K562 (cell line): ENCODE data around the gene OOSP4B. TPM values are rescaled to one million over a fixed set of nuclear protein-coding genes. Genes with fewer than 3 reads are reported as not detected.

Source experiments
- ATAC-seq: fragments of 200-7000 bp; cut with Tn5 transposase; 3 replicates; pipeline ENCODE4 v1.9.1; 2020; ENCODE audit warnings: moderate library complexity
- BruUV-seq: library from RNA; stranded (reverse); fragments of 400-500 nt; replicated peaks from 2 replicates; lab custom pipeline; 2021; lab: Mats Ljungman, UMichigan
- CTCF ChIA-PET: fragments of 300-600 bp; formaldehyde crosslinking; extraction: SDS; loops from one replicate; lab custom pipeline; 2021; ENCODE audit warnings: low intra/inter-chr PET ratio; lab: Yijun Ruan, JAX
- POLR2A ChIA-PET: fragments of 300-600, 350-650 bp; sonication (Branson Sonifier 250); formaldehyde crosslinking; extraction: SDS; loops from one replicate; lab custom pipeline; 2021; ENCODE audit warnings: antibody characterized with exemption, inconsistent platforms; lab: Yijun Ruan, JAX
- DNase-seq, 4 experiments: peaks; one replicate each; pipeline versions ENCODE4 v3.0.0 to v3.0.0-alpha.2; 2011 to 2018; ENCODE audit warnings: low spot score in 3 of 4, mixed read lengths in 3 of 4; ENCODE audit errors: extremely low read depth in 1 of 4
- FAIRE-seq: peaks from 2 replicates; lab custom pipeline; 2011; peaks lifted over from hg19 to GRCh38; lab: Jason Lieb, UNC
- H2AFZ ChIP-seq: 2 replicates; pipeline ENCODE4 v1.6.0; 2011; ENCODE audit warnings: low read depth, low read length, control low read depth, inconsistent platforms
- H3K27ac ChIP-seq: fragments of 200-600 bp; 3 replicates; pipeline ENCODE4 v1.8.0; 2011; ENCODE audit warnings: low read depth, mild to moderate bottlenecking, control low read depth, inconsistent platforms, low read length, moderate library complexity, mixed read lengths; ENCODE audit errors: extremely low read depth
- H3K27me3 ChIP-seq, 2 experiments: fragments of 300-600 bp in 1 of 2; 2 replicates in 1 of 2; 3 replicates in 1 of 2; pipeline versions ENCODE4 v1.6.0 to v1.8.0; 2011; ENCODE audit warnings: inconsistent platforms in 2 of 2, low read length in 2 of 2, mild to moderate bottlenecking in 1 of 2, mixed read lengths in 1 of 2, moderate library complexity in 1 of 2; ENCODE audit not compliant: control insufficient read depth in 2 of 2, insufficient read depth in 2 of 2
- H3K36me3 ChIP-seq: fragments of 300-600 bp; 3 replicates; pipeline ENCODE4 v1.8.0; 2011; ENCODE audit warnings: mild to moderate bottlenecking, low read length, inconsistent platforms; ENCODE audit not compliant: control insufficient read depth, insufficient read depth
- H3K4me1 ChIP-seq, 2 experiments: fragments of 200-600 bp in 1 of 2; replicated peaks in 1 of 2; 2 replicates in 1 of 2; 3 replicates in 1 of 2; pipeline versions ENCODE4 v1.5.1 to v1.8.0; 2011; ENCODE audit warnings: inconsistent platforms in 2 of 2, low read length in 2 of 2, mild to moderate bottlenecking in 1 of 2, mixed read lengths in 1 of 2, moderate library complexity in 1 of 2; ENCODE audit not compliant: control insufficient read depth in 2 of 2, insufficient read depth in 2 of 2
- H3K4me2 ChIP-seq: 2 replicates; pipeline ENCODE4 v1.6.1; 2011; ENCODE audit warnings: low read length, control low read depth, inconsistent platforms, mixed read lengths; ENCODE audit not compliant: insufficient read depth
- H3K4me3 ChIP-seq: fragments of 200-600 bp; sonication (generic), shearing (Covaris generic); 2 replicates; pipeline ENCODE4 v1.5.1; 2016; ENCODE audit warnings: control low read depth, inconsistent platforms
- H3K79me2 ChIP-seq: fragments of 200-600 bp; 3 replicates; pipeline ENCODE4 v1.8.0; 2011; ENCODE audit warnings: low read length, inconsistent platforms; ENCODE audit not compliant: control insufficient read depth, insufficient read depth
- H3K9ac ChIP-seq, 2 experiments: 2 replicates each; pipeline versions ENCODE4 v1.6.0 to v1.6.1; 2011; ENCODE audit warnings: low read depth in 2 of 2, low read length in 2 of 2, control low read depth in 1 of 2, inconsistent platforms in 1 of 2, mild to moderate bottlenecking in 1 of 2, mixed read lengths in 1 of 2; ENCODE audit not compliant: insufficient read depth in 1 of 2
- H3K9me1 ChIP-seq: one replicate; pipeline ENCODE4 v1.6.0; 2011; ENCODE audit warnings: inconsistent platforms, mild to moderate bottlenecking, low read length, moderate library complexity; ENCODE audit not compliant: control insufficient read depth, insufficient read depth
- H3K9me3 ChIP-seq: replicated peaks from 2 replicates; pipeline ENCODE4 v1.5.1; 2011; ENCODE audit warnings: low read depth, low read length, inconsistent platforms; ENCODE audit not compliant: control insufficient read depth, insufficient read depth
- H4K20me1 ChIP-seq: replicated peaks from 2 replicates; pipeline ENCODE4 v1.6.1; 2011; ENCODE audit warnings: low read length, inconsistent platforms, mixed read lengths; ENCODE audit not compliant: control insufficient read depth, insufficient read depth
- HDGF ChIP-seq: fragments of 450-650 bp; IDR thresholded peaks from 2 replicates; pipeline ENCODE4 v1.6.1; 2016
- RBM22 ChIP-seq: fragments of 200-400 bp; formaldehyde crosslinking; IDR thresholded peaks from 2 replicates; pipeline ENCODE4 v1.6.1; 2018; ENCODE audit warnings: low read length, low read depth; ENCODE audit not compliant: poor library complexity, severe bottlenecking
- SMAD2 ChIP-seq: fragments of 150-350 bp; IDR thresholded peaks from 2 replicates; pipeline ENCODE4 v1.6.1; 2014; ENCODE audit warnings: low read depth, mild to moderate bottlenecking, low read length
- TAF15 ChIP-seq: fragments of 200-400 bp; formaldehyde crosslinking; IDR thresholded peaks from 2 replicates; pipeline ENCODE4 v1.6.1; 2017; ENCODE audit warnings: mild to moderate bottlenecking, low read depth, low read length, moderate library complexity
- TRIM24 ChIP-seq, 2 experiments: fragments of 450-650 bp; IDR thresholded peaks; 2 replicates each; pipeline ENCODE4 v1.6.1; 2016
- WGBS: fragments of 100-300 bp; shearing (Covaris generic); methylation state at CpG from one replicate; pipeline ENCODE4 v1.1.6; 2016; ENCODE audit warnings: low coverage, mixed read lengths; ENCODE audit not compliant: insufficient coverage; ENCODE audit errors: missing lambda C conversion rate; 5-methylcytosine and 5-hydroxymethylcytosine counted together
- in situ Hi-C: fragments of 300-500 bp; cut with MboI; formaldehyde crosslinking; loops from 4 replicates; pipeline ENCODE4 v1.15.0; 2018; ENCODE audit warnings: inconsistent platforms, mixed read lengths
- intact Hi-C: fragments of 100-400 bp; cut with micrococcal nuclease; formaldehyde crosslinking; loops from 2 replicates; pipeline ENCODE4 v1.14.2; 2022
- polyA plus RNA-seq, 8 experiments: library from polyadenylated mRNA; depleted of rRNA in 4 of 8; stranded (reverse) in 5 of 8; unstranded in 3 of 8; fragments of >200 nt; fragmentation: Nextera tagmentation in 2 of 8; fragmentation: Illumina TruSeq in 1 of 8; extraction: Ambion mirVana in 2 of 8; extraction: Trizol in 1 of 8; gene quantifications; 2 replicates each; pipeline versions ENCODE4 v1.2.1 to v1.2.3, GENCODE V29; 2011 to 2014; ENCODE audit warnings: inconsistent platforms in 1 of 8, missing spikeins in 1 of 8
- total RNA-seq, 7 experiments: library from RNA; depleted of rRNA in 6 of 7; stranded (reverse); fragments of >200 nt in 6 of 7; fragmentation: Illumina TruSeq in 2 of 7; extraction: Trizol in 2 of 7; gene quantifications; 2 replicates each; pipeline versions ENCODE4 v1.2.1 to v1.2.3, GENCODE V29; 2011 to 2021; ENCODE audit warnings: low replicate concordance in 1 of 7
- TF ChIP-seq, protein P1 (sequence below): fragments of 450-650 bp; IDR thresholded peaks from 2 replicates; pipeline ENCODE4 v1.6.1; 2016; ENCODE audit warnings: mild to moderate bottlenecking
- TF ChIP-seq, protein P2 (sequence below): fragments of 450-650 bp; IDR thresholded peaks from 2 replicates; pipeline ENCODE4 v1.6.1; 2018; ENCODE audit not compliant: partially characterized antibody

Gene OOSP4B
- total and polyA plus RNA-seq, 9 of the 15 experiments (the other 6 are each of a cell fraction or from before 2014, with no cell fraction given): 0.10 to 0.43 (median 0.15) TPM; not detected in 5

DNA sequence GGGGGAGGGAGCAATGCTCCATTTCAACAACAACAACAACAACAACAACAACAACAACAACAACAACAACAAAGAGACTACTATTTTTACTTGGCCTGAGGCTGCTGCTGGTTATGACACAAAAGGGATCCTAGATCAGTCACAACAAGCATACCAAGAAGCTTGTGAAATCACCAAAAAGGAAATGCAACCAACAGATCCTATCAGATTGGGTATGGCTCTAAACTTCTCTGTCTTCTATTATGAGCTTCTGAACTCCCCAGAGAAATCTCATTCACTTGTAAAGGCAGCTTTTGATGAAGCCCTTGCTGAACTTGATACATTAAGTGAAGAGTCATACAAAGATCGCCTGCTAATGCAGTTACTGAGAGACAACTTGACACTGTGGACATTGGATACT is 61.0 kb downstream of the OOSP4B start:
- TF ChIP-seq SMAD2: no peak
- peak in 1 of 2 experiments; percentile 33; a peak in 1 of 4 replicates for TF ChIP-seq TRIM24 (IDR thresholded peaks at IDR 0.05)
- TF ChIP-seq, protein P1, sequence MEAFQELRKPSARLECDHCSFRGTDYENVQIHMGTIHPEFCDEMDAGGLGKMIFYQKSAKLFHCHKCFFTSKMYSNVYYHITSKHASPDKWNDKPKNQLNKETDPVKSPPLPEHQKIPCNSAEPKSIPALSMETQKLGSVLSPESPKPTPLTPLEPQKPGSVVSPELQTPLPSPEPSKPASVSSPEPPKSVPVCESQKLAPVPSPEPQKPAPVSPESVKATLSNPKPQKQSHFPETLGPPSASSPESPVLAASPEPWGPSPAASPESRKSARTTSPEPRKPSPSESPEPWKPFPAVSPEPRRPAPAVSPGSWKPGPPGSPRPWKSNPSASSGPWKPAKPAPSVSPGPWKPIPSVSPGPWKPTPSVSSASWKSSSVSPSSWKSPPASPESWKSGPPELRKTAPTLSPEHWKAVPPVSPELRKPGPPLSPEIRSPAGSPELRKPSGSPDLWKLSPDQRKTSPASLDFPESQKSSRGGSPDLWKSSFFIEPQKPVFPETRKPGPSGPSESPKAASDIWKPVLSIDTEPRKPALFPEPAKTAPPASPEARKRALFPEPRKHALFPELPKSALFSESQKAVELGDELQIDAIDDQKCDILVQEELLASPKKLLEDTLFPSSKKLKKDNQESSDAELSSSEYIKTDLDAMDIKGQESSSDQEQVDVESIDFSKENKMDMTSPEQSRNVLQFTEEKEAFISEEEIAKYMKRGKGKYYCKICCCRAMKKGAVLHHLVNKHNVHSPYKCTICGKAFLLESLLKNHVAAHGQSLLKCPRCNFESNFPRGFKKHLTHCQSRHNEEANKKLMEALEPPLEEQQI: no peak
- TF ChIP-seq, protein P2, sequence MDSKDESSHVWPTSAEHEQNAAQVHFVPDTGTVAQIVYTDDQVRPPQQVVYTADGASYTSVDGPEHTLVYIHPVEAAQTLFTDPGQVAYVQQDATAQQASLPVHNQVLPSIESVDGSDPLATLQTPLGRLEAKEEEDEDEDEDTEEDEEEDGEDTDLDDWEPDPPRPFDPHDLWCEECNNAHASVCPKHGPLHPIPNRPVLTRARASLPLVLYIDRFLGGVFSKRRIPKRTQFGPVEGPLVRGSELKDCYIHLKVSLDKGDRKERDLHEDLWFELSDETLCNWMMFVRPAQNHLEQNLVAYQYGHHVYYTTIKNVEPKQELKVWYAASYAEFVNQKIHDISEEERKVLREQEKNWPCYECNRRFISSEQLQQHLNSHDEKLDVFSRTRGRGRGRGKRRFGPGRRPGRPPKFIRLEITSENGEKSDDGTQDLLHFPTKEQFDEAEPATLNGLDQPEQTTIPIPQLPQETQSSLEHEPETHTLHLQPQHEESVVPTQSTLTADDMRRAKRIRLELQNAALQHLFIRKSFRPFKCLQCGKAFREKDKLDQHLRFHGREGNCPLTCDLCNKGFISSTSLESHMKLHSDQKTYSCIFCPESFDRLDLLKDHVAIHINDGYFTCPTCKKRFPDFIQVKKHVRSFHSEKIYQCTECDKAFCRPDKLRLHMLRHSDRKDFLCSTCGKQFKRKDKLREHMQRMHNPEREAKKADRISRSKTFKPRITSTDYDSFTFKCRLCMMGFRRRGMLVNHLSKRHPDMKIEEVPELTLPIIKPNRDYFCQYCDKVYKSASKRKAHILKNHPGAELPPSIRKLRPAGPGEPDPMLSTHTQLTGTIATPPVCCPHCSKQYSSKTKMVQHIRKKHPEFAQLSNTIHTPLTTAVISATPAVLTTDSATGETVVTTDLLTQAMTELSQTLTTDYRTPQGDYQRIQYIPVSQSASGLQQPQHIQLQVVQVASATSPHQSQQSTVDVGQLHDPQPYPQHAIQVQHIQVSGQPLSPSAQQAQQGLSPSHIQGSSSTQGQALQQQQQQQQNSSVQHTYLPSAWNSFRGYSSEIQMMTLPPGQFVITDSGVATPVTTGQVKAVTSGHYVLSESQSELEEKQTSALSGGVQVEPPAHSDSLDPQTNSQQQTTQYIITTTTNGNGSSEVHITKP: no peak
- TF ChIP-seq TAF15: no peak
- TF ChIP-seq HDGF: no peak
- TF ChIP-seq RBM22: no peak
- no TSS peak for BruUV-seq
- ChIA-PET CTCF (no interaction called here), POLR2A (interaction anchor here (1.2 kb wide), 1 partner anchor 9 kb away, joined by 3 read pairs; no protein-coding TSS in a partner anchor)
- FAIRE-seq (no peak), DNase-seq (no peak), ATAC-seq (no peak)
- Histone ChIP-seq H3K4me2 (no peak overlapping the region), H3K4me1 (peaks cover 0 to 3% of the 10 kb centered on the region in 2 experiments; a peak in 2 of 5 replicates), H3K27me3 (no peaks in the 10 kb centered on the region), H3K79me2 (no peaks in the 10 kb centered on the region), H3K9ac (no peak overlapping the region), H2AFZ (peak overlapping the region; percentile 20; the same call in 1 of the 2 replicates), H3K4me3 (no peak overlapping the region), H3K9me3 (peaks cover 7% of the 10 kb centered on the region), H3K9me1 (no peaks in the 10 kb centered on the region), H4K20me1 (no peaks in the 10 kb centered on the region), H3K36me3 (no peaks in the 10 kb centered on the region), H3K27ac (no peak overlapping the region)
- WGBS: 63% methylated on average over 1 of the region's 1 CpG
- in situ Hi-C loops: no loop called here
- intact Hi-C loops: no loop called here
